GM19193 (cell line): ENCODE results near the gene DLAT.
A peak's percentile ranks its signal among the peaks of the same experiment; 100 is the strongest.

Source experiments
- POLR2A ChIP-seq: IDR thresholded peaks from 4 replicates; pipeline ENCODE4 v1.6.1; 2011; ENCODE audit not compliant: insufficient read depth, insufficient read length; ENCODE audit errors: extremely low read depth

DLAT gene

DNA sequence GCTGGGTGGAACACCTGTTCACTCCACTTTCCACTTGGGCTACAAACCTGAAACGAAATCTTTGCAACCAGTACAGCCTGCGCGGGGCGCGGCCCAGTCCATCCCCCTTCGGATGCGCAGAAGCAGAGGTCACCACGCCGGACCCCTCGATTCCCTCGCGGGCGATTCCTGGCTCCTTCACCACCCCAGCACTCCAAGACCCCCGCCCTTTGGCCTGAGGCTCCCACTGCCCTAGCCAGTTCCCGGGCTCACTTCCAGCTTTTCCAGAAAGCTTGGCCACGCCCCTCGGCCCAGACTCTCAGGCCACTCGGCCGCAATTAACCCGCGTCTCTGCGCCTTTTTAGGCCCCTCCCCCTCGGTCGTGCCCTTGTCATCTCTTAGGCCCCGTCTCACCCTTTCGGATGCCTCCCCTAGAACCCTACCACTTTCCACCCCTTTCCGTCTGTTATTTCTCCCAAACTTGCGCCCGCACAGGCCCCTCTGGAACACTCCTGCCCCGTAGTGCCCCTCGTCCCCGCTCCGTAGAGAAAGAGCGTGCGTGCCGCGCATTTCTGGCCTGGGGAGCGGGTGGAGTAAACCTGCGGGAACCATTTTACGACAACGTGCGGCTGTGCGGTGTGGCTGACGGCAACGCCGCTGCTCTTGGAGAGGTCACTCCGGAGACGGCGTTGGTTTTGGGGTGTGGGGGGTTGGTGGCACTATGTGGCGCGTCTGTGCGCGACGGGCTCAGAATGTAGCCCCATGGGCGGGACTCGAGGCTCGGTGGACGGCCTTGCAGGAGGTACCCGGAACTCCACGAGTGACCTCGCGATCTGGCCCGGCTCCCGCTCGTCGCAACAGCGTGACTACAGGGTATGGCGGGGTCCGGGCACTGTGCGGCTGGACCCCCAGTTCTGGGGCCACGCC is at the start of gene DLAT:
Gene DLAT (plus strand): TSS at position 636 of the 906 bp plus-strand sequence. CDS start 65 bp downstream, at position 701.
- peak; percentile 86 for TF ChIP-seq POLR2A

DNA sequence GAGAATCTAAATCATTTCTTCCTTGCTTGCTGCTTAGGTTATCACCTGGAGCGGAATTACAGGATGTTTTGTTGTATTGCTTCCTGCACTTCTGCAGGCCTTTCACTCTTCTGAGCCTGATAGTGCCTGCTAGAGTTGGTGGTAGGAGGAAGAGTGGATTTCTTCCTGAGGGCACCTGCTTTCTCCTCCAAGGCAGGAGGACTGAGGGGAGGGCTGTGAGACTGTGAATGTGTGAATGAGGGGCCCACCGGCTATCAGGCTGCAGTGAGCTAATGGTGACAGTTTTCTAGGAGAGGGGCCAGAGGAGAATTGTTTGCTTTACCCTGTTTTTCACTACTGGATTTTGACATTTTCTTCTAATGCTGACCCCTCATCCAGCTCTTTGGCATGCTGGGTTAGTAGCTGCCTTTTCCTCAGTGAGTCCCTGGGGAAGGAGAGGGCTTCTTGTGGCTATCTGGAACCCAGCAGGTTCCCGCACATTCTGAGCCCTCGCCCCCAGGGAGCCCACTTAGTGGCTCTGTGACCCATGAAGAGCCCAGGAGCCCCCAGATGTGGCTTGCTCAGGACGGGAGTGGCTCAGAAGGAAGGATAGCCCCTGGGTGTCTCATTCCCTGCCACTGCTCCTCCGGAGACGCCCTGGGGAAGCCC is 49.0 kb upstream of the DLAT start:
- no peak for TF ChIP-seq POLR2A

DNA sequence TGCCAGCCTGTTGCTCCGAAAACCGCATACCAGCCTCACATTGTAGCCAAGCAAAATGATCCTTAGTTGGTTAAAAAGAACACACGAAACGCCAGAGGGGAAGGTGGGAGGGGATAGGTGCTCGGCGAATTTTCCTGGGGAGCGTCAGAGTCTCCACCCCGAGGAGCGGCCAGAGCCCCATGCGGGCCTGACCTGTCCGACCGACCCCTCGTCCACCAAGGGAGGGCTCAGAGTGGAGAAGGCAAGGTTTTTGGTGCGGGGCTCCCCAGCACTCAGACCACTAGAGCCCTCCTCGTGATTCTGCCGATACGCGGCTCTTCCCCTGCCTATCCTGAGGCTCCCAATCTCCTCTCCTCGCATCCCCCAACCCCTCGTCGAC is 48.5 kb upstream of the DLAT start:
- TF ChIP-seq POLR2A = no peak

DNA sequence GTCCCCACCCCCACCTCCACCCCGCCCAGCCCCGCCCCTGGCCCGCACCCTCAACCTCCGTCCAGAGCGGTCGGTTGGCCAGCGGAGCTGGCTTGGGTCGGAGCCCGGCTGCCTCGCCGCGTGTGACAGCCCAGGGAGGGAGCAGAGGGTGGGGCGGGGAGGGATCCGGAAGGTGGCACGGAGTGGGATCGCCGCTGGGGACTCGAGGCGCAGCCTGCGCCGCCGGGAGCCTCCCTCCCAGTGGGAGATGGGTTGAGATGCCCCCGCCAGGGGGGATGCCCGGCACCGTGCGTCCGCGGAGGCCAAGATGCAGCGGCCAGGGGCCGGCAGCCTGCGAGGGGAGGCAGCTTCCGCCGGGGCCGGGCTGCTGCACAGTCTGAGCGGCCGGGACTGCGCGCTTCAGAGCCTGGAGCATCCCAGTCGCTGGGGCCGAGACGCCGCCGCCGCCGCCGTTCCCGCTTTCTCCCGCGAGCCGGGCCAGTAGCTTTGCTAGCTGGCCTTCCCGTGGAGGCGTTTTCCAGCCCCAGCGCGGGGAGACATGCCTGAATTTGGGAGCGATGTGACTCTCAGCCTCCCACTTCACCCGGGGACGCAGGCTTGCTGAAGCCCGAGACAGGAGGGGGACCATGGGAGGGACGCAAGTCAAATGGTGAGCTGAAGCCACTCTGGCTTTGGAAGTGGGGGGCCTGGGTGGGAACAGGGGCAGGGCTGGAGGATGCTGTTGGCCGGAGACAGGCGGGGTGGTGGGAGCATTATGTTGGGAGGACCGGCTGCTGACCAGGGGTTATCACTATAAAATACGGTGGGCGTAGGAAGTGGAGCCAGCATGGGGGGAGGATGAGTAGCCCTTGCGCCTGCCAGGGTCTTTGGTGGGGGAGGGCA is 47.8 kb upstream of the DLAT start:
- no peak for TF ChIP-seq POLR2A

DNA sequence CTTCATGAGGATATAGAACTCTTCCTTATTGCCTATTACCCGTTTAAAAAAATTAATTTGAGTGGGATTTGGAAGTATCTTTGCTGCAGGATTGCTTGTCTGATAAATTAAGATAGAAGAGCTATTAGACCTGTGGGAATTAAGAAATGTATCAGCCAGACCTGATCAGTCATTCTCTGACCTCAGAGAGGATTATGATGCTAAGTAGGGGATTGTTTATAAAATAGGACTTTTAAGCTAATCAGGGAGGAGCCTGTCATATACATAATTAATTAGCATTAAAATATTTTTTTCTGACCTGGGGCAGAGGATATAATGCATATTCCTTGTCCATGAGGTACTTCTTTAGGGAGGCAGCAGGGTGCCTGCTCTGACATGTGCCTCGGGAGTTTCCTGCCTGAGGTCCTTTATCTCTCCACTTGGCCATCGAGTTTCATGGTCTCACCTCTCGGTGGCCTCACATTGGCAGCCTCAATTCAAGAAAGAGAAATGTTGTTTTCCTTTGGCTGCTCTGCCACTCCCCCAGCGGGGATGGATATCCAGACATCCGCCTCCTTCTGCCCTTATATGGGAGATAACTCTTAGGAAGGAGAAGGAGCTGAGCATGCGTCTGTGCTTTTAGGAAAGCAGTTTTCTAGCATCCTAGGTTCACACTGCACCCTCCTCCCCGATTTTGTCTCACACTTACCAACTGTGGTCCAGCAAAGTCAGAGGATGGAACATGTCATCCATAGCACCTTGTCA is 47.0 kb upstream of the DLAT start:
- no peak for TF ChIP-seq POLR2A

DNA sequence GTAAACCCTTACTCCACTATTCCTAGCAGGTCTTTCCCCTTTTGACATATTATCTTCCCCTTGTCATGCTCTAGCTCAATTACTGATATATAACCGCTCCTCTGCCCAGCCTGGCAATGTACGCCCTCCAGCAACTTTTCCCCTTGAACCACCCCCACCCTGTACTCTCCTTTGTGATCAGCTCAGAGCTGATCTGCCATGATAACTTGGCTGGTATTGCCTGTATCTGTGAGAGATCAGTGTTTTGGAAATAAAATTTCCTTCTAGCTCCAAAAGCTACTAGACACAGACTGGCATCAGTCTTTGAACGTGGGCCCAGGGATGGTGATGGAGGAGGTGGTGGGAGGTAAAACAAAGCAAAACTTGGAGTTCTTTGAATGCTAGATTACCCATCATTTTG is 45.1 kb upstream of the DLAT start:
- TF ChIP-seq POLR2A = no peak

DNA sequence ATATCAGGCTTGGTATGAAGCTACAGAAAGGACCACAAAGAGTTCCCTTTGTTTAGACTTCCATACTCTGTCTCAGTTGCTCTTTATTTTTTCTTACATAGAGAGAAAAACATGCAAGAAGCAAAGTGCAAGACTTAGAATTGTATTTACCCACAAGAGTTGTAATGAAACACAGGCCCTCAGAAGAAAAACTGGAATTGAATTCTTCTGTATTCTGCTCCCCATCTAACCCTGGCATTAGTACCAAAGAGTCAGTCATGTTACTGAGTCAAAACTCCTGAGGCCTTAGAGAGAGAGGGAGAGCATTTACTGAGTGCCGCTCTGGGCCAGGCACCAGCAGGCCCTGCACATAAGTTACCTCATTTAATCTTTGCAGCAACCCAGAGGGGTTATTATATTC is 43.9 kb upstream of the DLAT start:
- TF ChIP-seq POLR2A = no peak

DNA sequence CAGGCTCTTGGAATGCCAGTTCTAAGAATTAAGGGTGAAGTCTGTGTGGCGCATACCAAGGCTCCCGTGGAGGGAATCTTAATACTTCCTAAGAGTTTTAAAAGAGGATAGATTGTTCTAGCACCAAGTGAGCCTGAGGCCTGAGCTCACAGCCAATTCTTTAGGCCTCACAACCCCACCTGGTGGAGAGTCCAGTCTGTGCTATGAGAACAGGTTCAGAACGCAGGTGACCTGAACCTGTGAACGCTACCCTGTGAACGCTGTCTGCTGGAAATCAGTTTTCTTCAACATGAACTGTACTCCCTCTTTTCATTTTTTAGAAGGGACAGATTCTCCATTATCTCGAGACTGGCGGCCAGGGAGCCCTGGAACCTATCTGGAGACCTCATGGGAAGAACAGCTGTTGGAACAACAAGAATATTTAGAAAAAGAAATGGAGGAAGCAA is 43.2 kb upstream of the DLAT start:
- no peak for TF ChIP-seq POLR2A

DNA sequence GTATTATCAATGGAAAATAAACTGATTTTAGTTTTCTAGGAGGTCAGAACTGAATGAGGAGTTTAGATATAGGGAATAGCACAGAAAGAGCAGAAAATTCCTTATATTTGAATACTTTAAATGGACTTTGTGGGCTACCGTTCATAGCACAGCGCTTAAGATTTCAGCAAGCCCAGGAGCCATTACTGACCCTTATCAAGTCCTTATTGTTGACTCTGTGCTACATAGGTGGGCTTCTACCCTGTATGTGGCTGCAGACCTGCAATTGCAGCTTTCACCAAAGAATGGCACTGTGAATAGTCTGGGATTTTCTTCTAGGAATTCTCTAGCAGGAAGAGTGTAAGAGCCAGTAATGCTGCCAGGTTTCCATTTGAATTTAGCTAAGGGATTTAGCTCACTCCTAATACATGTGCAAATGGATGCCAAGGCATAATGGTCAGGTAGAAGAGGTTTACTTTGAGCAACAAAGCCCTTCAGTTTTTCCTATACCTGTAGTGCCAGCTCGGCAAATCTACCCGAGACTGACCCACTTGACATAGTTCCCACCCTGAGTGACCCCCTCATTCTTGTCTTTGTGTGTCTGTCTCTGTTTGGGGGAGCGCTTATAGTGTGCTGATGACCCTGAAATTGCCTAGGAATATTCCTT is 42.5 kb upstream of the DLAT start:
- no peak for TF ChIP-seq POLR2A

DNA sequence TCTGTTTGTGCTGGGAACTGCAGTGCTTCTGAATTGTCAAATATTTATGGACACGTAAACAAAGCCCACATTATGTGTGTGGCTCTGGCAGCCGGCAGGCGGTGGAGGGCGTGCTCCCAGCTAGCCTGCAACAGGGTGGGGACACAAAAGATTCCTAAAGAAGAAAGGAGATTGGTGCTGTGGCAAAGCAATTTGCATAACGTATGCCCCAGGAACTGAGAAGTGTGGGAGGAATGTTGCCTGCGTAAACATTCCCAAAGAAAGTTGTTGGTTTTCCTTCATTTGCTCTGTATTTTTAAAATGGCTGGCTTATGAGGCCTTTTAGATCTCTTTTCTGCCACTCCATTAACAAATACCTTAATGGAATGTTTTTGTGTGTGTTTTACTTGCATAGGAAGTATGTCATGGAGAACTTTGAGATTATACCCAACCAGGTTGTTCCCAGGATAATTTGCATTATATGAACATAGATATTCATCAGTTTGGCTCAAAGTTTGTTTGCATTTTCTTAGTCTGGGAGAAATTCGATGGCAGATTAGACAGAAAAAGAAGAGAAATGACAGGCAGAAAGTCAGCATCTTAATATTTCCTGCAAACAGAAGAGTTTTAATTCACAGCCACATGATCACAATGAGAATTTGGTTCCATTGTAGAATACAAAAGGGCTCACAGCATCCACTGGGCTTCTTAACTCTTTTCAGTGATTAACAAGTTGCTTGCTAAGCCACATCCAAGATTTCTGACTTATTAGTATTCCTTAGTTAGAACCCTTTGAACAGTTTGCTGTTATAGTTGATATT is 41.8 kb upstream of the DLAT start:
- no peak for TF ChIP-seq POLR2A

DNA sequence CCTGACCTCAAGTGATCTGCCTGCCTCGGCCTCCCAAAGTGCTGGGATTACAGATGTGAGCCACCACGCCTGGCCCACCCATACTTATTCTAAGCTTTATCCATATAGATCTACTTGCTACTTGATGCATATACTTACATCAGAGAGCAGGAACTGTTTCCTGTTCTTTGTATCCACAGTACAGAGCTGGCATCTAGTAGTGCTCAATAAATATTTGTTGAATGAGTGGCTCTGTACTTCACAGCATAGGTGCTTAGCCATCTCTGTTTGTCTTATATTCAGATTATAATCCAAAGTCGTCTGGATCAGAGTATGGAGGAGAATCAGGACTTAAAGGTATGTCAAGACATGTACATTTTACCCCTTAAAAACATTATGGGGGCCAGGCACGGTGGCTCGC is 38.6 kb upstream of the DLAT start:
- TF ChIP-seq POLR2A = no peak

DNA sequence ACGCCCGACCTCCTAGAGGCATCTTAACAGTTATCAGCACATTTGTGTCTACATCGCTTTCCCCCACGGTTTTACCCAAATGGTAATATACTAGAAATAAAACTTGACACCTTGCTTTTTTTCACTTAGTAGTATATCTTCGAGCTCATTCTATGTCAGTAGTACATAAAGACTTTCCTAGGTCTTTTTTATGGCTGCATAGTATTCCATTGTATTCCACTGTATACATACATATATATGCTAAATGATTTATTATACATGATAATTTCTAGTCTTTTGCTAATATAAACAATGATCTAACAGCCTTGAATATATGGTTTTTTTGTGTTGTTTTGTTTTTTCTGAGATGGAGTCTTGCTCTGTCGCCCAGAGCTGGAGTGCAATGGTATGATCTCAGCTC is 34.8 kb upstream of the DLAT start:
- no peak for TF ChIP-seq POLR2A

DNA sequence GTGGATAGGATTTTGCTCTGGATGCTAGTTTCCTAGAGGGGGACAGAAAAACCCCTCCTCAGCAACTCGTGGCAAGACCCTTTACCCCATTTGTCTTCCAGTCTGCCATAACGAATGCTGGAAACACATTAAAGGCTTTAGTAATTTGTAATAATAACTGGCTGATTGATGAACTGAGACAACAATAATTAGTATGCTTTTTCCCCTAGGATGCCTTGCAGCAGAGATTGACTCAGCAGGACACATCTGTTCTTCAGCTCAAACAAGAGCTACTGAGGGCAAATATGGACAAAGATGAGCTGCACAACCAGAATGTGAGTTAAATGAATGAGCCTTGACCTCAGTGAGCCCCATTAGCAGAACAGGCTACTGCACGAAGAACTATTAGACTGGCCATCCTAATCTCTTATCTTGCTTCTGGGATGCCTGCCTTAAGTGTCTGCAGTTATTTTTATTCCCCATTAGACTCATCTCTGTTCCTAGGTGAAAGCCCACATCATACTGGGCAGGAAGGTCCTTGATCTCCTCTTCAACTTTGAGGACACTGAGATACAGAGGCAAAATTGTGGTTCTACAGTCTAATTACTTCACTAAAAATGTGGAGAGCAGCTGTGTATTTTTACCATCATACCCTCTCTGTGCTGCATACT is 32.9 kb upstream of the DLAT start:
- no peak for TF ChIP-seq POLR2A
